Measurements from ENCODE around the gene NACC2.

- TF ChIP-seq ETV5 (CRISPR knock-in tag; IDR thresholded peaks at IDR 0.05; ENCODE audit: low read depth) = no peak
- TF ChIP-seq TAF7 (tag; IDR thresholded peaks at IDR 0.05) = no peak
- no peak for TF ChIP-seq NFXL1 (CRISPR knock-in tag; IDR thresholded peaks at IDR 0.05)
- TF ChIP-seq MAZ (CRISPR knock-in tag; conservative IDR thresholded peaks at IDR 0.05 in 1 of 2, IDR thresholded peaks at IDR 0.05 in 1 of 2) = no peak
- TF ChIP-seq EWSR1 (IDR thresholded peaks at IDR 0.05; ENCODE audit: borderline replicate concordance, low read depth, partially characterized antibody) = no peak
- no peak for TF ChIP-seq HDAC3 (IDR thresholded peaks at IDR 0.05; ENCODE audit: borderline replicate concordance, partially characterized antibody)
- TF ChIP-seq CTCF (IDR thresholded peaks at IDR 0.05 in 2 of 3, conservative IDR thresholded peaks at IDR 0.05 in 1 of 3; ENCODE audit: insufficient read depth in 2 of 3, low read depth in 1 of 3, low read length in 3 of 3) = no peak
- no peak for TF ChIP-seq MBD2 (IDR thresholded peaks at IDR 0.05; ENCODE audit: borderline replicate concordance, low read depth)
- no peak for TF ChIP-seq ZNF695 (CRISPR knock-in tag; IDR thresholded peaks at IDR 0.05)
- TF ChIP-seq CREM (IDR thresholded peaks at IDR 0.05; ENCODE audit: low read depth) = no peak
- no peak for TF ChIP-seq ZBED1 (IDR thresholded peaks at IDR 0.05)
- no peak for TF ChIP-seq EZH2 (IDR thresholded peaks at IDR 0.05; ENCODE audit: borderline replicate concordance, low read depth, low read length)
Measured at GRCh38 chr9:136047775-136048559, 47.1 kb downstream of the NACC2 start.

Measured in K562 (cell line).